ENCODE results near the gene C8G. TPM values are rescaled to one million over a fixed set of nuclear protein-coding genes. Genes with fewer than 3 reads are reported as not detected.

The C8G gene
- total and polyA plus RNA-seq, 9 of the 15 experiments (the other 6 are each of a cell fraction or from before 2014, with no cell fraction given), result 0.35 to 5.9 (median 2.7) TPM; not detected in 2

DNA sequence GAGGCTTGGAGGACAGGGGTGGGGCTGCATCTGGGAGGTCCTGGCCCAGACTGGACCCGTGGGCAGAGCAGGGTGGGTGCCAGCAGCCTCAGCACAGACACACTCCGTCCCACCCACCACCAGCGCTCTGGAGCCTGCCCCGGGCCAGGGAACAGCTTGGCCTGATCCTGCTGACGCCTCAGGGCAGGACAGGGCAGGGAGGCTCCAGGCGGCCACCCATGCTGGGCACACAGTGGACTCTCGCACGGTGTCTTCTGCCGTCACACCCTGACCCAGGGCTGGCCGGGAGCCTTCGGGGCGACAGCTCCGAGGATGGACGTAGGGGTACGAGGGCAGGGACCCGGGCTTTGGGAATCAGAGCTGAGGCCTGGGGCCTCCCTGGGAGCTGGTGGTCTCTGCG lies 24.1 kb downstream of the C8G start:
- ATAC-seq (no peak), FAIRE-seq (no peak), DNase-seq (ENCODE audit: extremely low read depth in 1 of 4, low spot score in 3 of 4) (no peak)
- ChIA-PET CTCF (ENCODE audit: low intra/inter-chr PET ratio) (no interaction called here), POLR2A (interaction anchor here (0.7 kb wide), 1 partner anchor 30 kb away, joined by 3 read pairs; no protein-coding TSS in a partner anchor)
- whole genome bisulfite sequencing (ENCODE audit: insufficient coverage, low coverage, missing lambda C conversion rate), result 76% methylated on average over 17 of the region's 17 CpGs
- no peak overlapping the region for H3K4me2 ChIP-seq (ENCODE audit: insufficient read depth, low read length)
- no peaks in the 10 kb centered on the region for H4K20me1 ChIP-seq (replicated peaks; ENCODE audit: control insufficient read depth, insufficient read depth, low read length)
- no peak overlapping the region for H3K27ac ChIP-seq (ENCODE audit: extremely low read depth, low read depth, low read length)
- H3K36me3 ChIP-seq (ENCODE audit: control insufficient read depth, insufficient read depth, low read length), result no peaks in the 10 kb centered on the region
- peak overlapping the region in 1 of 2 experiments; percentile 58; a peak in 2 of 4 replicates for H3K9ac ChIP-seq (ENCODE audit: insufficient read depth in 1 of 2, low read depth in 2 of 2, low read length in 2 of 2)
- no peaks in the 10 kb centered on the region for H3K79me2 ChIP-seq (ENCODE audit: control insufficient read depth, insufficient read depth, low read length)
- intact Hi-C loops (cut with micrococcal nuclease), result no loop called here
- in situ Hi-C loops (cut with MboI), result no loop called here
- H3K9me1 ChIP-seq (ENCODE audit: control insufficient read depth, insufficient read depth, low read length), result no peaks in the 10 kb centered on the region
- H3K4me3 ChIP-seq, result no peak overlapping the region
- peaks cover 16 to 76% of the 10 kb centered on the region in 2 experiments; a peak in 4 of 5 replicates for H3K4me1 ChIP-seq (replicated peaks in 1 of 2; ENCODE audit: control insufficient read depth in 2 of 2, insufficient read depth in 2 of 2, low read length in 2 of 2)
- H3K9me3 ChIP-seq (replicated peaks; ENCODE audit: control insufficient read depth, insufficient read depth, low read depth, low read length), result no peaks in the 10 kb centered on the region
- no peaks in the 10 kb centered on the region for H3K27me3 ChIP-seq (ENCODE audit: control insufficient read depth in 2 of 2, insufficient read depth in 2 of 2, low read length in 2 of 2)
- no peak overlapping the region for H2AFZ ChIP-seq (ENCODE audit: low read depth, low read length)
- BruUV-seq (replicated peaks), result no TSS peak
- no peak for TF ChIP-seq KLF6 (CRISPR knock-in tag; IDR thresholded peaks at IDR 0.05; ENCODE audit: borderline replicate concordance)
- TF ChIP-seq, protein P1, sequence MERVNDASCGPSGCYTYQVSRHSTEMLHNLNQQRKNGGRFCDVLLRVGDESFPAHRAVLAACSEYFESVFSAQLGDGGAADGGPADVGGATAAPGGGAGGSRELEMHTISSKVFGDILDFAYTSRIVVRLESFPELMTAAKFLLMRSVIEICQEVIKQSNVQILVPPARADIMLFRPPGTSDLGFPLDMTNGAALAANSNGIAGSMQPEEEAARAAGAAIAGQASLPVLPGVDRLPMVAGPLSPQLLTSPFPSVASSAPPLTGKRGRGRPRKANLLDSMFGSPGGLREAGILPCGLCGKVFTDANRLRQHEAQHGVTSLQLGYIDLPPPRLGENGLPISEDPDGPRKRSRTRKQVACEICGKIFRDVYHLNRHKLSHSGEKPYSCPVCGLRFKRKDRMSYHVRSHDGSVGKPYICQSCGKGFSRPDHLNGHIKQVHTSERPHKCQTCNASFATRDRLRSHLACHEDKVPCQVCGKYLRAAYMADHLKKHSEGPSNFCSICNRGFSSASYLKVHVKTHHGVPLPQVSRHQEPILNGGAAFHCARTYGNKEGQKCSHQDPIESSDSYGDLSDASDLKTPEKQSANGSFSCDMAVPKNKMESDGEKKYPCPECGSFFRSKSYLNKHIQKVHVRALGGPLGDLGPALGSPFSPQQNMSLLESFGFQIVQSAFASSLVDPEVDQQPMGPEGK (CRISPR knock-in tag; IDR thresholded peaks at IDR 0.05; ENCODE audit: borderline replicate concordance), result no peak
- no peak for TF ChIP-seq KDM5B (IDR thresholded peaks at IDR 0.05; ENCODE audit: insufficient replicate concordance, low read depth, low read length)
- no peak for TF ChIP-seq NBN (IDR thresholded peaks at IDR 0.05; ENCODE audit: low read depth)
- no peak for TF ChIP-seq OTX1 (CRISPR knock-in tag; IDR thresholded peaks at IDR 0.05)
- TF ChIP-seq HNRNPH1 (optimal IDR thresholded peaks at IDR 0.05; ENCODE audit: low read depth, low read length), result no peak
- no peak for TF ChIP-seq POLR3A (IDR thresholded peaks at IDR 0.05; ENCODE audit: borderline replicate concordance, extremely low read depth, insufficient read depth, insufficient read length)
- TF ChIP-seq, protein P2, sequence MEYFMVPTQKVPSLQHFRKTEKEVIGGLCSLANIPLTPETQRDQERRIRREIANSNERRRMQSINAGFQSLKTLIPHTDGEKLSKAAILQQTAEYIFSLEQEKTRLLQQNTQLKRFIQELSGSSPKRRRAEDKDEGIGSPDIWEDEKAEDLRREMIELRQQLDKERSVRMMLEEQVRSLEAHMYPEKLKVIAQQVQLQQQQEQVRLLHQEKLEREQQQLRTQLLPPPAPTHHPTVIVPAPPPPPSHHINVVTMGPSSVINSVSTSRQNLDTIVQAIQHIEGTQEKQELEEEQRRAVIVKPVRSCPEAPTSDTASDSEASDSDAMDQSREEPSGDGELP (CRISPR knock-in tag; IDR thresholded peaks at IDR 0.05; ENCODE audit: borderline replicate concordance), result no peak
- no peak for TF ChIP-seq KAT2B (IDR thresholded peaks at IDR 0.05; ENCODE audit: low read depth, low read length)
- TF ChIP-seq, protein P3, sequence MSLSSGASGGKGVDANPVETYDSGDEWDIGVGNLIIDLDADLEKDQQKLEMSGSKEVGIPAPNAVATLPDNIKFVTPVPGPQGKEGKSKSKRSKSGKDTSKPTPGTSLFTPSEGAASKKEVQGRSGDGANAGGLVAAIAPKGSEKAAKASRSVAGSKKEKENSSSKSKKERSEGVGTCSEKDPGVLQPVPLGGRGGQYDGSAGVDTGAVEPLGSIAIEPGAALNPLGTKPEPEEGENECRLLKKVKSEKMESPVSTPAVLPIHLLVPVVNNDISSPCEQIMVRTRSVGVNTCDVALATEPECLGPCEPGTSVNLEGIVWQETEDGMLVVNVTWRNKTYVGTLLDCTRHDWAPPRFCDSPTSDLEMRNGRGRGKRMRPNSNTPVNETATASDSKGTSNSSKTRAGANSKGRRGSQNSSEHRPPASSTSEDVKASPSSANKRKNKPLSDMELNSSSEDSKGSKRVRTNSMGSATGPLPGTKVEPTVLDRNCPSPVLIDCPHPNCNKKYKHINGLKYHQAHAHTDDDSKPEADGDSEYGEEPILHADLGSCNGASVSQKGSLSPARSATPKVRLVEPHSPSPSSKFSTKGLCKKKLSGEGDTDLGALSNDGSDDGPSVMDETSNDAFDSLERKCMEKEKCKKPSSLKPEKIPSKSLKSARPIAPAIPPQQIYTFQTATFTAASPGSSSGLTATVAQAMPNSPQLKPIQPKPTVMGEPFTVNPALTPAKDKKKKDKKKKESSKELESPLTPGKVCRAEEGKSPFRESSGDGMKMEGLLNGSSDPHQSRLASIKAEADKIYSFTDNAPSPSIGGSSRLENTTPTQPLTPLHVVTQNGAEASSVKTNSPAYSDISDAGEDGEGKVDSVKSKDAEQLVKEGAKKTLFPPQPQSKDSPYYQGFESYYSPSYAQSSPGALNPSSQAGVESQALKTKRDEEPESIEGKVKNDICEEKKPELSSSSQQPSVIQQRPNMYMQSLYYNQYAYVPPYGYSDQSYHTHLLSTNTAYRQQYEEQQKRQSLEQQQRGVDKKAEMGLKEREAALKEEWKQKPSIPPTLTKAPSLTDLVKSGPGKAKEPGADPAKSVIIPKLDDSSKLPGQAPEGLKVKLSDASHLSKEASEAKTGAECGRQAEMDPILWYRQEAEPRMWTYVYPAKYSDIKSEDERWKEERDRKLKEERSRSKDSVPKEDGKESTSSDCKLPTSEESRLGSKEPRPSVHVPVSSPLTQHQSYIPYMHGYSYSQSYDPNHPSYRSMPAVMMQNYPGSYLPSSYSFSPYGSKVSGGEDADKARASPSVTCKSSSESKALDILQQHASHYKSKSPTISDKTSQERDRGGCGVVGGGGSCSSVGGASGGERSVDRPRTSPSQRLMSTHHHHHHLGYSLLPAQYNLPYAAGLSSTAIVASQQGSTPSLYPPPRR (CRISPR knock-in tag; IDR thresholded peaks at IDR 0.05; ENCODE audit: borderline replicate concordance), result no peak
- no peak for TF ChIP-seq TCF7L2 (IDR thresholded peaks at IDR 0.05; ENCODE audit: low read depth, low read length)
